HepG2 (cell line): ENCODE measurements around the gene SERINC2. TPM values are rescaled to one million over a fixed set of nuclear protein-coding genes. Genes with fewer than 3 reads are reported as not detected.
A peak's percentile ranks its signal among the peaks of the same experiment; 100 is the strongest.

Source experiments
- AHDC1 ChIP-seq: sonication (generic); formaldehyde crosslinking; IDR thresholded peaks from 2 replicates; pipeline ENCODE4 v1.5.1; 2020; ENCODE audit warnings: mild to moderate bottlenecking, missing genetic modification reagents, borderline replicate concordance
- ARNT ChIP-seq: fragments of 450-650 bp; IDR thresholded peaks from 2 replicates; pipeline ENCODE4 v1.6.1; 2017
- ATF7 ChIP-seq, 2 experiments: fragments of 450-650 bp in 1 of 2; sonication (generic) in 1 of 2; formaldehyde crosslinking in 1 of 2; IDR thresholded peaks; 2 replicates each; pipeline versions ENCODE4 v1.4.0 to v1.6.1; 2016 to 2020; ENCODE audit warnings: antibody characterized with exemption in 1 of 2, mild to moderate bottlenecking in 1 of 2, missing genetic modification reagents in 1 of 2
- CERS6 ChIP-seq: sonication (generic); formaldehyde crosslinking; IDR thresholded peaks from 2 replicates; pipeline ENCODE4 v1.5.0; 2020; ENCODE audit warnings: missing genetic modification reagents
- DMAP1 ChIP-seq: IDR thresholded peaks from 2 replicates; pipeline ENCODE4 v1.6.1; 2016
- DR1 ChIP-seq: sonication (generic); formaldehyde crosslinking; IDR thresholded peaks from 2 replicates; pipeline ENCODE4 v1.8.0; 2021; ENCODE audit warnings: mild to moderate bottlenecking, missing genetic modification reagents, inconsistent platforms
- FOSL1 ChIP-seq: sonication (generic); formaldehyde crosslinking; IDR thresholded peaks from 2 replicates; pipeline ENCODE4 v1.9.0; 2021; ENCODE audit warnings: missing genetic modification reagents, borderline replicate concordance
- FOXK1 ChIP-seq: sonication (generic); formaldehyde crosslinking; IDR thresholded peaks from 2 replicates; pipeline ENCODE4 v1.4.0; 2020; ENCODE audit warnings: low read depth, missing genetic modification reagents, borderline replicate concordance
- GZF1 ChIP-seq: sonication (generic); formaldehyde crosslinking; IDR thresholded peaks from 2 replicates; pipeline ENCODE4 v1.5.1; 2020; ENCODE audit warnings: mild to moderate bottlenecking, missing genetic modification reagents
- HOXD1 ChIP-seq: sonication (generic); formaldehyde crosslinking; IDR thresholded peaks from 2 replicates; pipeline ENCODE4 v1.5.0; 2020; ENCODE audit warnings: missing genetic modification reagents
- MBD4 ChIP-seq: IDR thresholded peaks from 2 replicates; pipeline ENCODE4 v1.6.1; 2012; ENCODE audit warnings: low read length, inconsistent platforms, borderline replicate concordance
- MXD4 ChIP-seq: IDR thresholded peaks from 2 replicates; pipeline ENCODE4 v1.6.1; 2016; ENCODE audit warnings: mild to moderate bottlenecking, missing biosample characterization, missing genetic modification reagents
- NBN ChIP-seq: fragments of 450-650 bp; conservative IDR thresholded peaks from 2 replicates; pipeline ENCODE4 v1.6.1; 2017
- RNF2 ChIP-seq: fragments of 450-650 bp; conservative IDR thresholded peaks from 2 replicates; pipeline ENCODE4 v1.6.1; 2016; ENCODE audit warnings: low read depth
- SIN3B ChIP-seq: fragments of 150-350 bp; IDR thresholded peaks from 2 replicates; pipeline ENCODE4 v1.6.1; 2014; ENCODE audit warnings: low read length
- SUZ12 ChIP-seq: fragments of 150-350 bp; IDR thresholded peaks from 2 replicates; pipeline ENCODE4 v1.6.1; 2014; ENCODE audit warnings: low read depth, low read length
- TFDP2 ChIP-seq: sonication (generic); formaldehyde crosslinking; IDR thresholded peaks from 2 replicates; pipeline ENCODE4 v1.4.0; 2020; ENCODE audit warnings: missing genetic modification reagents
- ZBTB1 ChIP-seq: sonication (generic); formaldehyde crosslinking; IDR thresholded peaks from 2 replicates; pipeline ENCODE4 v1.4.0; 2020; ENCODE audit warnings: missing genetic modification reagents, borderline replicate concordance
- ZBTB34 ChIP-seq: sonication (generic); formaldehyde crosslinking; IDR thresholded peaks from 2 replicates; pipeline ENCODE4 v1.8.0; 2022; ENCODE audit warnings: mild to moderate bottlenecking, missing genetic modification reagents
- ZMAT3 ChIP-seq: sonication (generic); formaldehyde crosslinking; conservative IDR thresholded peaks from 2 replicates; pipeline ENCODE4 v1.7.0; 2021; ENCODE audit warnings: missing genetic modification reagents
- ZNF160 ChIP-seq: sonication (generic); formaldehyde crosslinking; IDR thresholded peaks from 2 replicates; pipeline ENCODE4 v1.8.0; 2022; ENCODE audit warnings: mild to moderate bottlenecking, inconsistent platforms, missing genetic modification reagents
- ZNF430 ChIP-seq: sonication (generic); formaldehyde crosslinking; IDR thresholded peaks from 2 replicates; pipeline ENCODE4 v1.9.0; 2021; ENCODE audit warnings: mild to moderate bottlenecking, missing genetic modification reagents
- ZNF589 ChIP-seq: sonication (generic); formaldehyde crosslinking; conservative IDR thresholded peaks from 2 replicates; pipeline ENCODE4 v1.8.0; 2022; ENCODE audit warnings: mild to moderate bottlenecking, moderate library complexity, missing genetic modification reagents
- ZNF841 ChIP-seq: sonication (generic); formaldehyde crosslinking; IDR thresholded peaks from 2 replicates; pipeline ENCODE4 v1.8.1; 2023; ENCODE audit warnings: missing genetic modification reagents, borderline replicate concordance
- ZSCAN12 ChIP-seq: sonication (generic); formaldehyde crosslinking; IDR thresholded peaks from 2 replicates; pipeline ENCODE4 v1.9.0; 2021; ENCODE audit warnings: mild to moderate bottlenecking, missing genetic modification reagents
- polyA plus RNA-seq, 8 experiments: library from polyadenylated mRNA; depleted of rRNA in 3 of 8; stranded (reverse) in 7 of 8; unstranded in 1 of 8; fragments of >200 nt; fragmentation: Illumina TruSeq in 4 of 8; extraction: Trizol in 4 of 8; gene quantifications; 2 replicates each; pipeline versions ENCODE4 v1.2.1 to v1.2.3, GENCODE V29; 2011 to 2016; ENCODE audit warnings: low read depth in 4 of 8, missing spikeins in 1 of 8, mixed read lengths in 1 of 8; ENCODE audit not compliant: insufficient read depth in 1 of 8
- total RNA-seq, 5 experiments: library from RNA; depleted of rRNA; stranded (reverse); fragments of >200 nt; fragmentation: Illumina TruSeq; extraction: Trizol; gene quantifications; 2 replicates each; pipeline ENCODE4 v1.2.3, GENCODE V29; 2016; ENCODE audit warnings: low read depth in 1 of 5

SERINC2 gene
- total and polyA plus RNA-seq, 2 of the 13 experiments (the other 11 are each of a cell fraction or from before 2014, with no cell fraction given), result 4.8 to 126 TPM

GRCh38 chr1:31417148-31417547 lies 4.1 kb downstream of the SERINC2 start (continued):
- TF ChIP-seq AHDC1 (peak; percentile 81; the same call in 1 of the 2 replicates), FOSL1 (CRISPR knock-in tag) (no peak), TFDP2 (CRISPR knock-in tag) (no peak), GZF1 (CRISPR knock-in tag) (no peak), ZBTB1 (CRISPR knock-in tag) (no peak), CERS6 (no peak), DMAP1 (CRISPR knock-in tag) (peak; percentile 50; the same call in 1 of the 2 replicates), MBD4 (no peak; the same call in 1 of the 2 replicates), MXD4 (CRISPR knock-in tag) (no peak), SIN3B (peak; percentile 34; the same call in 1 of the 2 replicates), ZNF160 (CRISPR knock-in tag) (no peak), ZNF589 (CRISPR knock-in tag) (no peak), ZNF430 (CRISPR knock-in tag) (no peak), ZSCAN12 (CRISPR knock-in tag) (no peak), ZNF841 (no peak), ATF7 (IDR thresholded peaks at IDR 0.05) (peak; percentile 48; the same call in 1 of the 2 replicates), ATF7 (CRISPR knock-in tag; IDR thresholded peaks at IDR 0.05) (no peak), ZMAT3 (no peak), RNF2 (no peak), ARNT (no peak), DR1 (CRISPR knock-in tag) (no peak), FOXK1 (CRISPR knock-in tag) (peak; percentile 69; the same call in 1 of the 2 replicates), NBN (no peak), SUZ12 (no peak), HOXD1 (CRISPR knock-in tag) (no peak), ZBTB34 (no peak)
